Measurements from ENCODE around the gene PTMS.

Gene PTMS

GRCh38 chr12:6787309-6787708 lies 21.1 kb downstream of the PTMS start:
- no peak for DNase-seq (ENCODE audit: low read depth in 3 of 3, low spot score in 1 of 3)

- peak; percentile 38 to 56 (median 52) for DNase-seq (ENCODE audit: low read depth in 3 of 3, low spot score in 1 of 3)
These were observed 23.1 kb downstream of the PTMS start, which contains the start of gene CD4 for GRCh38 chr12:6788972-6789924. Gene CD4, plus strand, starts transcription at chr12:6789528. Its CDS starts 10,611 bp downstream, at chr12:6800139.

GRCh38 chr12:6790496-6791150 lies 24.5 kb downstream of the PTMS start:
- no peak for DNase-seq (ENCODE audit: low read depth in 3 of 3, low spot score in 1 of 3)

GRCh38 chr12:6791931-6792520 lies 25.9 kb downstream of the PTMS start:
- no peak for DNase-seq (ENCODE audit: low read depth in 3 of 3, low spot score in 1 of 3)

GRCh38 chr12:6792522-6793201 lies 26.5 kb downstream of the PTMS start:
- DNase-seq (ENCODE audit: low read depth in 3 of 3, low spot score in 1 of 3): no peak

GRCh38 chr12:6795088-6795487 lies 28.9 kb downstream of the PTMS start:
- no peak for DNase-seq (ENCODE audit: low read depth in 3 of 3, low spot score in 1 of 3)

- no peak for DNase-seq (ENCODE audit: low read depth in 3 of 3, low spot score in 1 of 3)
These were observed 30.4 kb downstream of the PTMS start for GRCh38 chr12:6796576-6796975.

- DNase-seq (ENCODE audit: low read depth in 3 of 3, low spot score in 1 of 3): no peak
These were observed 33.0 kb downstream of the PTMS start for GRCh38 chr12:6799147-6799546.

GRCh38 chr12:6807170-6807569 lies 41.0 kb downstream of the PTMS start:
- no peak for DNase-seq (ENCODE audit: low read depth in 3 of 3, low spot score in 1 of 3)

- DNase-seq (ENCODE audit: low read depth in 3 of 3, low spot score in 1 of 3): no peak
These were observed 42.9 kb downstream of the PTMS start for GRCh38 chr12:6809056-6809455.

GRCh38 chr12:6810758-6811157 lies 44.6 kb downstream of the PTMS start:
- no peak for DNase-seq (ENCODE audit: low read depth in 3 of 3, low spot score in 1 of 3)

GRCh38 chr12:6813363-6813762 lies 47.2 kb downstream of the PTMS start:
- DNase-seq (ENCODE audit: low read depth in 3 of 3, low spot score in 1 of 3): no peak

GRCh38 chr12:6816598-6816997 lies 50.4 kb downstream of the PTMS start:
- no peak for DNase-seq (ENCODE audit: low read depth in 3 of 3, low spot score in 1 of 3)

GRCh38 chr12:6817098-6817497 lies 50.9 kb downstream of the PTMS start:
- DNase-seq (ENCODE audit: low read depth in 3 of 3, low spot score in 1 of 3): no peak

GRCh38 chr12:6817662-6818157 lies 51.5 kb downstream of the PTMS start:
- DNase-seq (ENCODE audit: low read depth in 3 of 3, low spot score in 1 of 3): no peak

- no peak for DNase-seq (ENCODE audit: low read depth in 3 of 3, low spot score in 1 of 3)
These were observed 52.1 kb downstream of the PTMS start for GRCh38 chr12:6818222-6818621.

GRCh38 chr12:6818645-6819044 lies 52.5 kb downstream of the PTMS start:
- no peak for DNase-seq (ENCODE audit: low read depth in 3 of 3, low spot score in 1 of 3)

GRCh38 chr12:6819106-6820030 lies 53.2 kb downstream of the PTMS start:
- no peak for DNase-seq (ENCODE audit: low read depth in 3 of 3, low spot score in 1 of 3)

- no peak for DNase-seq (ENCODE audit: low read depth in 3 of 3, low spot score in 1 of 3)
These were observed 54.0 kb downstream of the PTMS start for GRCh38 chr12:6820166-6820565.
